Type B pancreatic cell (in vitro differentiated cells): ENCODE results near the gene UBE2D1. TPM values are rescaled to one million over a fixed set of nuclear protein-coding genes. Genes with fewer than 3 reads are reported as not detected.

Source experiments
- DNase-seq: peaks from one replicate; pipeline ENCODE4 v3.0.0; 2021; ENCODE audit warnings: mixed read lengths; ENCODE audit not compliant: unreplicated experiment; ENCODE audit errors: extremely low spot score
- H3K27ac Mint-ChIP-seq: 2 replicates; pipeline ENCODE4 v1.8.0; 2021; ENCODE audit warnings: mild to moderate bottlenecking, mixed read lengths
- H3K27me3 Mint-ChIP-seq: 2 replicates; pipeline ENCODE4 v1.8.0; 2021; ENCODE audit warnings: mixed read lengths
- H3K36me3 Mint-ChIP-seq: 2 replicates; pipeline ENCODE4 v1.8.0; 2021; ENCODE audit warnings: mixed read lengths
- H3K4me1 Mint-ChIP-seq: one replicate; pipeline ENCODE4 v1.8.0; 2021; ENCODE audit warnings: mixed read lengths; ENCODE audit not compliant: unreplicated experiment
- H3K4me3 Mint-ChIP-seq: 2 replicates; pipeline ENCODE4 v1.8.0; 2021; ENCODE audit warnings: mild to moderate bottlenecking, mixed read lengths
- H3K9me3 Mint-ChIP-seq: 2 replicates; pipeline ENCODE4 v1.8.0; 2021; ENCODE audit warnings: mixed read lengths
- total RNA-seq: library from RNA; stranded (reverse); gene quantifications from 2 replicates; pipeline ENCODE4 v1.2.1, GENCODE V29; 2021; ENCODE audit warnings: low replicate concordance
- TF ChIP-seq, protein P1 (sequence below): fragments of 200-600 bp; sonication (generic); conservative IDR thresholded peaks from 2 replicates; pipeline ENCODE4 v1.5.0; 2021; ENCODE audit warnings: antibody characterized with exemption, mild to moderate bottlenecking

The UBE2D1 gene
- total RNA-seq, 1 donor from 2014 or later, result 34.2 TPM

DNA sequence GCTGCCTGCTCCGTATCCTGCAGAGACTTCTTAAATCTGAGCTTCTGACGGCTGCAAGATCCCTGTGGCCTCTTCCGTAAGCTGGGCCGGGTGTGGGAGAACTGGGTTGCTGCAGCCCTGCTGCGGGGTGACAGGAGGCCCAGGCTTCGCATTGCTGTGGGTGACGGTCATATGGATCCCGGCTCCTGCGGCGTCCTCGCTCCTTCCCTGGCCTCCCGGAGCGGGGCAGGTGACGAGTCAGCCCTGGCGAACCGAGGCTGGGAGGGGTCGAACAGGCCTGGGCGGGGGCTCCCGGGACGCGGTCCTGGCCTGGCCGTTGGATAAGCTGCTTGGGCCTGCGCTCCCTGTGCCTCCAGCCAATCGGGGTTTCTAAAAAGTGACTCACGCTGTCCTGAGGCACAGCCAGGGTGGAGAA, 7.8 kb upstream of the UBE2D1 start:
- Mint-ChIP-seq H3K27me3 (peaks cover 5% of the 10 kb centered on the region), H3K27ac (no peak overlapping the region), H3K36me3 (no peaks in the 10 kb centered on the region), H3K4me1 (peaks cover 6% of the 10 kb centered on the region), H3K4me3 (no peak overlapping the region), H3K9me3 (no peaks in the 10 kb centered on the region)
- TF ChIP-seq, protein P1, sequence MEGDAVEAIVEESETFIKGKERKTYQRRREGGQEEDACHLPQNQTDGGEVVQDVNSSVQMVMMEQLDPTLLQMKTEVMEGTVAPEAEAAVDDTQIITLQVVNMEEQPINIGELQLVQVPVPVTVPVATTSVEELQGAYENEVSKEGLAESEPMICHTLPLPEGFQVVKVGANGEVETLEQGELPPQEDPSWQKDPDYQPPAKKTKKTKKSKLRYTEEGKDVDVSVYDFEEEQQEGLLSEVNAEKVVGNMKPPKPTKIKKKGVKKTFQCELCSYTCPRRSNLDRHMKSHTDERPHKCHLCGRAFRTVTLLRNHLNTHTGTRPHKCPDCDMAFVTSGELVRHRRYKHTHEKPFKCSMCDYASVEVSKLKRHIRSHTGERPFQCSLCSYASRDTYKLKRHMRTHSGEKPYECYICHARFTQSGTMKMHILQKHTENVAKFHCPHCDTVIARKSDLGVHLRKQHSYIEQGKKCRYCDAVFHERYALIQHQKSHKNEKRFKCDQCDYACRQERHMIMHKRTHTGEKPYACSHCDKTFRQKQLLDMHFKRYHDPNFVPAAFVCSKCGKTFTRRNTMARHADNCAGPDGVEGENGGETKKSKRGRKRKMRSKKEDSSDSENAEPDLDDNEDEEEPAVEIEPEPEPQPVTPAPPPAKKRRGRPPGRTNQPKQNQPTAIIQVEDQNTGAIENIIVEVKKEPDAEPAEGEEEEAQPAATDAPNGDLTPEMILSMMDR, result no peak
- no peak for DNase-seq

GRCh38 chr10:58328233-58328632, 6.6 kb upstream of the UBE2D1 start:
- Mint-ChIP-seq H3K36me3 (no peaks in the 10 kb centered on the region), H3K27me3 (peaks cover 5% of the 10 kb centered on the region), H3K4me1 (no peaks in the 10 kb centered on the region), H3K27ac (no peak overlapping the region), H3K4me3 (no peak overlapping the region), H3K9me3 (no peaks in the 10 kb centered on the region)
- no peak for DNase-seq
- TF ChIP-seq, protein P1, result no peak

- H3K9me3 Mint-ChIP-seq, result no peaks in the 10 kb centered on the region
- H3K4me3 Mint-ChIP-seq, result no peak overlapping the region
- H3K27ac Mint-ChIP-seq, result no peak overlapping the region
- no peaks in the 10 kb centered on the region for H3K36me3 Mint-ChIP-seq
- peaks cover 5% of the 10 kb centered on the region for H3K27me3 Mint-ChIP-seq
- no peak for DNase-seq
- no peaks in the 10 kb centered on the region for H3K4me1 Mint-ChIP-seq
- TF ChIP-seq, protein P1, result no peak
These were observed 4.4 kb upstream of the UBE2D1 start for GRCh38 chr10:58330431-58330830.

DNA sequence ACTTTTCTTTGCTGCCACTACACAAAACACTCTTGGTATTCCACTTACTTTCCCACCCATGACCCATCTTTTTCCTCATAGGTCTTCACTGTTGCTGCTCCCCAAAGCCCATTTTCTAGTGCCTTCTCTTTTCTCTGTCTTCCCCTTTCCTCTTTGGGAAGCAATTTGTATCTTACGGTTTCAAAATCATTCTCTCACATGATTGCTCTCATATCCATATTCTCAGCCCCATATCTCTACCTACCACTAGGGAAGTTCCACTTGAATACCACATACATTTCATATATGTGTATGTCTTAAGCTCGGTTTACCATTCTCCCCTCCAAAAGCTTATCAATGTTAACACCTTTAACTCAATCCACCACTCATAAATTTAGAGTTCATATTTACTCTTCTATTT, 3.2 kb upstream of the UBE2D1 start:
- Mint-ChIP-seq H3K27ac (no peak overlapping the region), H3K27me3 (peaks cover 5% of the 10 kb centered on the region), H3K36me3 (peaks cover 7% of the 10 kb centered on the region), H3K9me3 (no peaks in the 10 kb centered on the region), H3K4me3 (no peak overlapping the region), H3K4me1 (peaks cover 11% of the 10 kb centered on the region)
- DNase-seq, result no peak
- TF ChIP-seq, protein P1, result no peak

DNA sequence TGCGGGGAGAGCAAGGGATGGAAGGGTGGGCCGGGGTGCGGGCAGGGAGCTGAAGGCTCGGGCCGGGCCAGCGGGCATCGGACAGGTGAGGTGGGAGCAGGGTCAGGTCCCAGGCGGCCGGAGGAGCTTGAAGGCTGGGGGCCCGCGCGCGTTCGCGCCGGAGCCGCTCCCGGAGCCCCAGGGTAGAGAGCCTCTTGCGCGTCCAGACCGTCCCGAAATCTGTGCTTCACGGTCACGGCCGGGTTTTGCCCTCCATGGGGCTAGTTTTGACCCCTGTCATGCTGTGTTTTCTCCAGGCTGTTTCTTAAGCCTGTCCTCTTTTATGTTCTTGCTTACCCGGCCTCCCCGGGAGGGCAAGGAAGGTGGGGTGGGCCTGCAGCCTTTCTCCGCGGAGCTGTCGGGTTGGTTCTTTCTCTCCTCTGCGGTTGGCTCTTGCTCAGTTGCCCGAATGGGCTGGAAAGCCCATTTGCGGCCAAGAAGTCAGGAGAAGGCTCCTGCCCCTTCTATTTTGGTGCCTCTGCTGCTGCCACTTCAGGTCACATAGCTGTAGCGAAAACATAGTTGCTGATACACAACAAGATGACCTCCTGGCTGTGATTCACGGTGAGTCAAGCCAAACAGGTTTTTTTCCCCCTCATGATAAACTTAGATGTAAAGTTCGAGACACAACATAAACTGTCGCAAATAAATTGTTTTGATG, 650 bp downstream of the UBE2D1 start:
- Mint-ChIP-seq H3K4me3 (peak overlapping the region; percentile 99), H3K4me1 (peaks cover 24% of the 10 kb centered on the region), H3K9me3 (no peaks in the 10 kb centered on the region), H3K36me3 (peaks cover 11% of the 10 kb centered on the region), H3K27me3 (peaks cover 5% of the 10 kb centered on the region), H3K27ac (peak overlapping the region; percentile 93)
- no peak for DNase-seq
- TF ChIP-seq, protein P1, result no peak
